Prostate gland (tissue), 2 donors: ENCODE results near the gene MNAT1.

Source experiments
- CTCF ChIP-seq, 4 experiments: fragments of 200-600 bp in 2 of 4; fragments of 450-650 bp in 2 of 4; sonication (generic) in 2 of 4; IDR thresholded peaks; 1 replicate in 3 of 4; 2 replicates in 1 of 4; pipeline ENCODE4 v1.5.1; 2016 to 2019; ENCODE audit warnings: antibody characterized with exemption in 4 of 4, mild to moderate bottlenecking in 2 of 4, moderate library complexity in 2 of 4
- POLR2A ChIP-seq: fragments of 450-650 bp; IDR thresholded peaks from one replicate; pipeline ENCODE4 v1.6.1; 2016; ENCODE audit warnings: antibody characterized with exemption, mild to moderate bottlenecking
- POLR2AphosphoS5 ChIP-seq: sonication (generic); formaldehyde crosslinking; IDR thresholded peaks from one replicate; pipeline ENCODE4 v1.6.1; 2017; ENCODE audit warnings: antibody characterized with exemption

GRCh38 chr14:60972295-60972694, 237.7 kb downstream of the MNAT1 start:
- no peak for TF ChIP-seq POLR2A
- TF ChIP-seq CTCF (IDR thresholded peaks at IDR 0.05): no peak
- no peak for TF ChIP-seq POLR2AphosphoS5
